ENCODE results near the gene CIART.
"Not testable (repeated sequence)": the region's sequence is repeated elsewhere in the genome, so short reads cannot be mapped to it uniquely, and the experiment has no call there.

Gene CIART

GRCh38 chr1:150271291-150271959 lies 10.9 kb upstream of the CIART start:
- H3K9ac ChIP-seq (ENCODE audit: low read depth, low read length) = no peak overlapping the region
- peaks cover 14% of the 10 kb centered on the region for H3K4me1 ChIP-seq (ENCODE audit: insufficient read depth, low read length)
- H3K36me3 ChIP-seq (ENCODE audit: insufficient read depth, low read length) = peaks cover 10% of the 10 kb centered on the region; the same call in 1 of the 2 replicates
- H3K9me3 ChIP-seq (ENCODE audit: control insufficient read depth, insufficient read depth, low read length) = no peaks in the 10 kb centered on the region

- Histone ChIP-seq H3K9ac (ENCODE audit: low read depth, low read length) (no peak overlapping the region), H3K9me3 (ENCODE audit: control insufficient read depth, insufficient read depth, low read length) (no peaks in the 10 kb centered on the region), H3K4me1 (ENCODE audit: insufficient read depth, low read length) (peaks cover 14% of the 10 kb centered on the region), H3K36me3 (ENCODE audit: insufficient read depth, low read length) (no peaks in the 10 kb centered on the region)
Observed at GRCh38 chr1:150273311-150273710, 9.0 kb upstream of the CIART start.

DNA sequence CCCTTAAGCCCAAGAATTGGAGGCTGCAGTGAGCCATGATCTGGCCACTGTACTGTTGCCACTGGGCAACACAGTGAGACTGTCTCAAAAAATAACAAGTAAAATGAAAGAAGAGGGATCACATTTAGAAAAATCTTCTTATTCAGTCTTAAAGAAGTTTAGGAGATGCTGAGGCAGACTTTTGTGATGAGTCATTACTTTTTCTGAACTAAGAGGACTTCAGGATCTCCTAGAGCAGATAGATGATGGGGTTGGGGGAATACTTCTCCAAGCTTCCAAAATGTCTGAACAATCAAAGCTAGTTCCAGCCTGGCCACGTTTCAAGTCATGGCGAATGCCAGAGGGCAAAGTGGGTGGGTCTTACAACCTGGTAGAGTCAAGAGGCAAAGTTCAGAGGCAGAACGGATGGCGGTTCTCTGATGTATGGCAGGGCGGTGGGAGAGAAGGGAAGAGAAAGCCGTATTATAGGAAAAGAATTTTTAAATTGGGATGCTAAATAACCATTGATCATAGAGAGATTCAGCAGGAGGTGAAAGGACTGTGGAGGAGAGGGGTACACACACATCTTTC lies 2.1 kb upstream of the CIART start:
- no peaks in the 10 kb centered on the region; the same call in 1 of the 2 replicates for H3K4me1 ChIP-seq (ENCODE audit: insufficient read depth, low read length)
- no peaks in the 10 kb centered on the region for H3K36me3 ChIP-seq (ENCODE audit: insufficient read depth, low read length)
- no peak overlapping the region for H3K9ac ChIP-seq (ENCODE audit: low read depth, low read length)
- no peaks in the 10 kb centered on the region for H3K9me3 ChIP-seq (ENCODE audit: control insufficient read depth, insufficient read depth, low read length)

- Histone ChIP-seq H3K36me3 (ENCODE audit: insufficient read depth, low read length) (peaks cover 1% of the 10 kb centered on the region; the same call in 1 of the 2 replicates), H3K9me3 (ENCODE audit: control insufficient read depth, insufficient read depth, low read length) (no peaks in the 10 kb centered on the region), H3K9ac (ENCODE audit: low read depth, low read length) (peak overlapping the region; percentile 50), H3K4me1 (ENCODE audit: insufficient read depth, low read length) (no peaks in the 10 kb centered on the region; the same call in 1 of the 2 replicates)
Observed at GRCh38 chr1:150281221-150281757, 1.1 kb upstream of the CIART start.

DNA sequence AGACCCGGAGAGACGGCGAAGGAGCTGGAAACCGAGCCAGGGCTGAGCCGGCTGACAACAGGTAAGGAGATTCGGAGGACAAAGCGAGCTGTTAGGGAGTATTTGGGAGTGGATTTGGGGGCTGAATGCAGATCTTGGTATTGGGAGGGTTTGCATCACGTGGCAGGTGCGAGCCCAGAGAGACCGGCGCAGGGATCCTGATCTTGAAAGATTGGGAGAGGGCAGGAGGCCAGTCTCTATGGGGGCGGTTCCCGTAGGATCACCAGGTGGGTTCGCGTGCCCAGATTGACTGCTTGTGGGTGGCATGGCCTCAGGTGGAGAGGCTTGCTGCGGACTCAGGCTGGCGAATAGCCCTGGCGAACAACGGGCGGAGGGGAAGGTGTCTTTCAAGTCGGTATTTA lies 204 bp downstream of the CIART start:
- Histone ChIP-seq H3K9me3 (ENCODE audit: control insufficient read depth, insufficient read depth, low read length) (no peaks in the 10 kb centered on the region), H3K4me1 (ENCODE audit: insufficient read depth, low read length) (no peaks in the 10 kb centered on the region; the same call in 1 of the 2 replicates), H3K9ac (ENCODE audit: low read depth, low read length) (peak overlapping the region; percentile 74), H3K36me3 (ENCODE audit: insufficient read depth, low read length) (peaks cover 5% of the 10 kb centered on the region; the same call in 1 of the 2 replicates)

DNA sequence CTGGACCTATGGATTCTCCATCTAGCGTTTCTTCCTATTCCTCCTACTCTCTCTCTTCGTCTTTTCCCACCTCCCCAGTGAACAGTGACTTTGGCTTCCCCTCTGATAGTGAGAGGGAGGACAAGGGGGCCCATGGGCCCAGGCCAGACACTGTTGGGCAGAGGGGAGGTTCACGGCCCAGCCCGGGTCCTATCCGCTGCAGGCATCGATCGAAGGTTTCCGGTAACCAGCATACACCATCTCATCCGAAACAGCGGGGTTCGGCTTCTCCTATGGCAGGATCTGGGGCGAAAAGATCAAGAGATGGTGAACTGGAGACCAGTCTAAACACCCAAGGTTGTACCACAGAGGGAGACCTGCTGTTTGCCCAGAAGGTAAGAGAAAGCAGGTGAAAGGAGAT lies 906 bp downstream of the CIART start:
- H3K9me3 ChIP-seq (ENCODE audit: control insufficient read depth, insufficient read depth, low read length) = no peaks in the 10 kb centered on the region
- H3K4me1 ChIP-seq (ENCODE audit: insufficient read depth, low read length) = no peaks in the 10 kb centered on the region; the same call in 1 of the 2 replicates
- peaks cover 5% of the 10 kb centered on the region; the same call in 1 of the 2 replicates for H3K36me3 ChIP-seq (ENCODE audit: insufficient read depth, low read length)
- H3K9ac ChIP-seq (ENCODE audit: low read depth, low read length) = peak overlapping the region; percentile 74; the same call in 1 of the 2 replicates

DNA sequence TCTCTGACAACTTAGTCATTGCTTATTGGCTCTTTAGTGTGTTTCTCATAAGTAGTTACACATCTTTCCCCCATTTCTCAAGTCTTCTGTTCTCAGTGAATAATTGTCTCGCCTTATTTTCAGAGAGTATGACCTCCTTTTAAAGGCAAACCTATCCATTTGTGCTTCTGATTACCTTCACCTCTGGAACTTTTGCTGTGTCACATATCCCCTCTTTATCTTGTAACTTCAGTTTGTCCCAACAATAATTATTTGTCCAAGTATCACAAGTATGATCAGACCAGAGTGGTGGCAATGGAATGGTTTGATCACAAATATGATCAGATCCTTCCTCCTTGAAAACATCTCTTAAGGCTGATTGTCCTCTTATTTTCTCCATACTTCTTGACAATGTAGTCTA lies 6.0 kb downstream of the CIART start:
- no peak overlapping the region for H3K9ac ChIP-seq (ENCODE audit: low read depth, low read length)
- H3K36me3 ChIP-seq (ENCODE audit: insufficient read depth, low read length) = peaks cover 5% of the 10 kb centered on the region; the same call in 1 of the 2 replicates
- no peaks in the 10 kb centered on the region for H3K9me3 ChIP-seq (ENCODE audit: control insufficient read depth, insufficient read depth, low read length)
- H3K4me1 ChIP-seq (ENCODE audit: insufficient read depth, low read length) = no peaks in the 10 kb centered on the region

GRCh38 chr1:150288822-150289221 lies 6.5 kb downstream of the CIART start:
- Histone ChIP-seq H3K9me3 (ENCODE audit: control insufficient read depth, insufficient read depth, low read length) (no peaks in the 10 kb centered on the region), H3K36me3 (ENCODE audit: insufficient read depth, low read length) (peaks cover 5% of the 10 kb centered on the region; the same call in 1 of the 2 replicates), H3K9ac (ENCODE audit: low read depth, low read length) (no peak overlapping the region), H3K4me1 (ENCODE audit: insufficient read depth, low read length) (no peaks in the 10 kb centered on the region)

GRCh38 chr1:150293433-150294253 lies 11.3 kb downstream of the CIART start, which contains the start of gene MRPS21:
Gene MRPS21 (plus strand): TSS chr1:150293861. CDS start chr1:150294367, 506 bp downstream.
- peaks cover 8% of the 10 kb centered on the region for H3K36me3 ChIP-seq (ENCODE audit: insufficient read depth, low read length)
- peak within 1 kb of the TSS; percentile 77 for H3K9ac ChIP-seq (ENCODE audit: low read depth, low read length)

DNA sequence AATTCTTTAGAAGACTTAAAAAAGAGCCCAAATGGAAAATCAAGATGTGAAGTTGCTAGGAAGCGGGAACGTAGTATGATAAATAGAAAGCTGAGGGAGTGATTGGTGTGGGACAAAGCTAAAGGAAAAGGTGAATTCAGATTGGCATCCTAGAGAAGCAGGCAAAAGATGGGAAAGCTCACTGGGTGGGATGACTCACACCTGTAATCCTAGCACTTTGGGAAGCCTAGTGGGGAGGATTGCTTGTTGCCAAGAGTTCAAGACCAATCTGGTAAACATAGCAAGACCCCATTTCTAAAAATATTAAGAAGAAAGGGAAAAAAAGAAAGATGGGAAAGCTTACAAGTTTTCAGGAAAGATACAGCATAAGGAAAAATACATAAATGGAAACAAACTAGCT lies 13.1 kb downstream of the CIART start:
- no peak overlapping the region for H3K9ac ChIP-seq (ENCODE audit: low read depth, low read length)
- H3K4me1 ChIP-seq (ENCODE audit: insufficient read depth, low read length) = no peaks in the 10 kb centered on the region; the same call in 1 of the 2 replicates
- no peaks in the 10 kb centered on the region for H3K9me3 ChIP-seq (ENCODE audit: control insufficient read depth, insufficient read depth, low read length)
- H3K36me3 ChIP-seq (ENCODE audit: insufficient read depth, low read length) = peaks cover 8% of the 10 kb centered on the region

More at GRCh38 chr1:150293433-150294253, 11.3 kb downstream of the CIART start, which contains the start of gene MRPS21:
- no peaks in the 10 kb centered on the region; the same call in 1 of the 2 replicates for H3K4me1 ChIP-seq (ENCODE audit: insufficient read depth, low read length)
- no peaks in the 10 kb centered on the region for H3K9me3 ChIP-seq (ENCODE audit: control insufficient read depth, insufficient read depth, low read length)

- peaks cover 8% of the 10 kb centered on the region for H3K36me3 ChIP-seq (ENCODE audit: insufficient read depth, low read length)
Observed at GRCh38 chr1:150299716-150300115, 17.4 kb downstream of the CIART start.

GRCh38 chr1:150302338-150302737 lies 20.0 kb downstream of the CIART start:
- peaks cover 4% of the 10 kb centered on the region; the same call in 1 of the 2 replicates for H3K36me3 ChIP-seq (ENCODE audit: insufficient read depth, low read length)
- no peaks in the 10 kb centered on the region for H3K9me3 ChIP-seq (ENCODE audit: control insufficient read depth, insufficient read depth, low read length)
- peaks cover 27% of the 10 kb centered on the region for H3K4me1 ChIP-seq (ENCODE audit: insufficient read depth, low read length)
- H3K9ac ChIP-seq (ENCODE audit: low read depth, low read length) = peak overlapping the region; percentile 34

More at GRCh38 chr1:150299716-150300115, 17.4 kb downstream of the CIART start:
- Histone ChIP-seq H3K4me1 (ENCODE audit: insufficient read depth, low read length) (peaks cover 22% of the 10 kb centered on the region), H3K9ac (ENCODE audit: low read depth, low read length) (no peak overlapping the region), H3K9me3 (ENCODE audit: control insufficient read depth, insufficient read depth, low read length) (no peaks in the 10 kb centered on the region)

- Histone ChIP-seq H3K36me3 (ENCODE audit: insufficient read depth, low read length) (peaks cover 4% of the 10 kb centered on the region), H3K9ac (ENCODE audit: low read depth, low read length) (peak overlapping the region; percentile 34; the same call in 1 of the 2 replicates), H3K4me1 (ENCODE audit: insufficient read depth, low read length) (peaks cover 27% of the 10 kb centered on the region), H3K9me3 (ENCODE audit: control insufficient read depth, insufficient read depth, low read length) (no peaks in the 10 kb centered on the region)
Observed at GRCh38 chr1:150302902-150303301, 20.5 kb downstream of the CIART start.

DNA sequence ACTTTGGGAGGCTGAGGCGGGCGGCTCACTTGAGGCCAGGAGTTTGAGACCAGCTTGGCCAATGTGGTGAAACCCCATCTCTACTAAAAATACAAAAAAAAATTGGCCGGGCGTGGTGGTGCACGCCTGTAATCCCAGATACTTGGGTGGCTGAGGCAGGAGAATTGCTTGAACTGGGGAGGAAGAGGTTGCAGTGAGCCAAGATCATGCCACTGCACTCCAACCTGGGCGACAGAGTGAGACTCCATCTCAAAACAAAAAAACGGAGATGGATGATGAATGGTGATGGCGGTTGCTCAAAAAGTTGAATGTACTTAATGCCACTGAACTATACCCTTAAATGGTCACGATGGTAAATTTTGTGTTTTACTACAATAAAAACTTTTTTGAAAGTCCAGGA lies 26.2 kb downstream of the CIART start:
- H3K4me1 ChIP-seq (ENCODE audit: insufficient read depth, low read length); H3K36me3 ChIP-seq (ENCODE audit: insufficient read depth, low read length); H3K9ac ChIP-seq (ENCODE audit: low read depth, low read length); H3K9me3 ChIP-seq (ENCODE audit: control insufficient read depth, insufficient read depth, low read length): not testable (repeated sequence)
